SK-N-SH (cell line): ENCODE measurements around the gene MGAT5B. TPM values are rescaled to one million over a fixed set of nuclear protein-coding genes. Genes with fewer than 3 reads are reported as not detected.

Experiments
- CTCF ChIA-PET: fragments of 300-600, 350-600 bp; formaldehyde crosslinking; extraction: SDS; loops from one replicate; lab custom pipeline; 2021; lab: Yijun Ruan, JAX
- POLR2A ChIA-PET: fragments of 350-600 bp; sonication (Branson Sonifier 250); formaldehyde crosslinking; extraction: SDS; loops from one replicate; lab custom pipeline; 2020; ENCODE audit warnings: antibody characterized with exemption, inconsistent platforms; lab: Yijun Ruan, JAX
- DNase-seq: peaks from one replicate; pipeline ENCODE4 v3.0.0; 2012
- H2AFZ ChIP-seq: fragments of 200-600 bp; sonication (generic); 2 replicates; pipeline ENCODE4 v1.8.1; 2016; ENCODE audit warnings: antibody characterized with exemption, mild to moderate bottlenecking, low read depth
- H3F3A ChIP-seq: fragments of 200-600 bp; sonication (generic); replicated peaks from 2 replicates; pipeline ENCODE3; 2016; ENCODE audit warnings: antibody characterized with exemption, mild to moderate bottlenecking; ENCODE audit not compliant: insufficient read depth
- H3K27ac ChIP-seq, 2 experiments: fragments of 200-500 bp in 1 of 2; fragments of 200-600 bp in 1 of 2; sonication (Bioruptor generic) in 1 of 2; sonication (generic), shearing (Covaris generic) in 1 of 2; 2 replicates each; pipeline versions ENCODE4 v1.5.1 to v1.6.1; 2014 to 2016; ENCODE audit warnings: low read depth in 2 of 2, inconsistent platforms in 1 of 2, low read length in 1 of 2, mild to moderate bottlenecking in 1 of 2, mixed read lengths in 1 of 2
- H3K27me3 ChIP-seq: fragments of 200-600 bp; sonication (generic), shearing (Covaris generic); 2 replicates; pipeline ENCODE4 v1.6.1; 2016; ENCODE audit warnings: mixed run types; ENCODE audit not compliant: insufficient read depth
- H3K36me3 ChIP-seq, 2 experiments: fragments of 200-500 bp in 1 of 2; fragments of 200-600 bp in 1 of 2; sonication (Bioruptor generic) in 1 of 2; sonication (generic) in 1 of 2; replicated peaks in 1 of 2; 2 replicates each; pipeline versions ENCODE3 to v1.5.1; 2014 to 2016; ENCODE audit warnings: low read length in 1 of 2, mild to moderate bottlenecking in 1 of 2; ENCODE audit not compliant: insufficient read depth in 2 of 2, control insufficient read depth in 1 of 2
- H3K4me1 ChIP-seq, 2 experiments: fragments of 200-500 bp in 1 of 2; fragments of 200-600 bp in 1 of 2; sonication (Bioruptor generic) in 1 of 2; sonication (generic), shearing (Covaris generic) in 1 of 2; 2 replicates each; pipeline versions ENCODE4 v1.5.1 to v1.6.1; 2014 to 2016; ENCODE audit warnings: low read depth in 1 of 2, low read length in 1 of 2, mixed run types in 1 of 2; ENCODE audit not compliant: insufficient read depth in 2 of 2, control insufficient read depth in 1 of 2
- H3K4me2 ChIP-seq: fragments of 200-600 bp; sonication (generic), shearing (Covaris generic); 2 replicates; pipeline ENCODE4 v1.6.1; 2017; ENCODE audit warnings: mixed run types
- H3K4me3 ChIP-seq, 2 experiments: fragments of 200-500 bp in 1 of 2; fragments of 200-600 bp in 1 of 2; sonication (Bioruptor generic) in 1 of 2; sonication (generic), shearing (Covaris generic) in 1 of 2; 2 replicates each; pipeline versions ENCODE4 v1.5.1 to v1.8.1; 2014 to 2016; ENCODE audit warnings: low read depth in 2 of 2, inconsistent platforms in 1 of 2, low read length in 1 of 2, mild to moderate bottlenecking in 1 of 2, mixed read lengths in 1 of 2, moderate library complexity in 1 of 2
- H3K79me2 ChIP-seq: fragments of 200-600 bp; sonication (generic); 2 replicates; pipeline ENCODE4 v1.8.1; 2017; ENCODE audit warnings: mild to moderate bottlenecking; ENCODE audit not compliant: insufficient read depth
- H3K9ac ChIP-seq: fragments of 200-600 bp; sonication (generic); 2 replicates; pipeline ENCODE4 v1.6.1; 2017; ENCODE audit warnings: mixed run types
- H3K9me2 ChIP-seq: fragments of 200-600 bp; sonication (generic); 2 replicates; pipeline ENCODE4 v1.6.1; 2017; ENCODE audit warnings: mixed run types
- H3K9me3 ChIP-seq: fragments of 200-600 bp; sonication (generic); 2 replicates; pipeline ENCODE4 v1.6.1; 2017; ENCODE audit warnings: mixed run types, mild to moderate bottlenecking, moderate library complexity
- H4K20me1 ChIP-seq: fragments of 200-600 bp; sonication (generic); 2 replicates; pipeline ENCODE4 v1.6.1; 2017; ENCODE audit warnings: mild to moderate bottlenecking, mixed run types; ENCODE audit not compliant: insufficient read depth
- GATA2 ChIP-seq: sonication (generic); formaldehyde crosslinking; IDR thresholded peaks from 2 replicates; pipeline ENCODE4 v1.5.0; 2020; ENCODE audit warnings: mild to moderate bottlenecking, missing genetic modification reagents
- MEF2A ChIP-seq: IDR thresholded peaks from 2 replicates; pipeline ENCODE4 v1.4.0; 2012; ENCODE audit warnings: low read depth, borderline replicate concordance
- MXI1 ChIP-seq: IDR thresholded peaks from 2 replicates; pipeline ENCODE4 v1.6.1; 2012; ENCODE audit warnings: mild to moderate bottlenecking, low read depth, low read length, improper control_type of control experiment
- POLR2AphosphoS5 ChIP-seq: IDR thresholded peaks from 2 replicates; pipeline ENCODE4 v1.6.1; 2012; ENCODE audit warnings: low read depth, low read length
- RCOR1 ChIP-seq: fragments of 150-350 bp; IDR thresholded peaks from 2 replicates; pipeline ENCODE4 v1.6.1; 2017; ENCODE audit warnings: antibody characterized with exemption, low read length
- RFX5 ChIP-seq: IDR thresholded peaks from 2 replicates; pipeline ENCODE4 v1.6.1; 2012; ENCODE audit warnings: mild to moderate bottlenecking, improper control_type of control experiment, low read length
- SIN3A ChIP-seq: IDR thresholded peaks from 2 replicates; pipeline ENCODE4 v1.6.1; 2012; ENCODE audit warnings: low read depth, mild to moderate bottlenecking, low read length, moderate library complexity, borderline replicate concordance
- SMC3 ChIP-seq: IDR thresholded peaks from 2 replicates; pipeline ENCODE4 v1.6.1; 2012; ENCODE audit warnings: low read depth, low read length, improper control_type of control experiment
- TAF1 ChIP-seq: IDR thresholded peaks from 2 replicates; pipeline ENCODE4 v1.6.1; 2012; ENCODE audit warnings: low read depth, mild to moderate bottlenecking, low read length, moderate library complexity, borderline replicate concordance
- YY1 ChIP-seq: IDR thresholded peaks from 2 replicates; pipeline ENCODE4 v1.4.0; 2012; ENCODE audit warnings: low read depth, mild to moderate bottlenecking
- WGBS: methylation state at CpG from one replicate; pipeline ENCODE4 v1.1.6; 2017; ENCODE audit warnings: low lambda C conversion rate; 5-methylcytosine and 5-hydroxymethylcytosine counted together
- polyA plus RNA-seq, 3 experiments: library from polyadenylated mRNA; depleted of rRNA; stranded (reverse); fragments of >200 nt; gene quantifications; 2 replicates each; pipeline ENCODE4 v1.2.3, GENCODE V29; 2012
- TF ChIP-seq, protein P1 (sequence below): fragments of 200-600 bp; sonication (generic); IDR thresholded peaks from 2 replicates; pipeline ENCODE4 v1.6.1; 2017; ENCODE audit warnings: antibody characterized with exemption, mild to moderate bottlenecking, moderate library complexity
- TF ChIP-seq, protein P2 (sequence below): IDR thresholded peaks from 2 replicates; pipeline ENCODE4 v1.6.1; 2012; ENCODE audit warnings: mild to moderate bottlenecking, low read depth, low read length, moderate library complexity
- TF ChIP-seq, protein P3 (sequence below): fragments of 150-350 bp; IDR thresholded peaks from 2 replicates; pipeline ENCODE4 v1.6.1; 2016; ENCODE audit warnings: mild to moderate bottlenecking, low read depth, low read length
- TF ChIP-seq, protein P4 (sequence below): IDR thresholded peaks from 2 replicates; pipeline ENCODE4 v1.4.0; 2012; ENCODE audit warnings: low read depth
- TF ChIP-seq, protein P5 (sequence below): fragments of 150-350 bp; IDR thresholded peaks from 2 replicates; pipeline ENCODE4 v1.6.1; 2017; ENCODE audit warnings: antibody characterized with exemption, low read length, low read depth, borderline replicate concordance

MGAT5B gene
- polyA plus RNA-seq, 1 of the 3 experiments (the other 2 are of a cell fraction): 13.8 TPM

DNA sequence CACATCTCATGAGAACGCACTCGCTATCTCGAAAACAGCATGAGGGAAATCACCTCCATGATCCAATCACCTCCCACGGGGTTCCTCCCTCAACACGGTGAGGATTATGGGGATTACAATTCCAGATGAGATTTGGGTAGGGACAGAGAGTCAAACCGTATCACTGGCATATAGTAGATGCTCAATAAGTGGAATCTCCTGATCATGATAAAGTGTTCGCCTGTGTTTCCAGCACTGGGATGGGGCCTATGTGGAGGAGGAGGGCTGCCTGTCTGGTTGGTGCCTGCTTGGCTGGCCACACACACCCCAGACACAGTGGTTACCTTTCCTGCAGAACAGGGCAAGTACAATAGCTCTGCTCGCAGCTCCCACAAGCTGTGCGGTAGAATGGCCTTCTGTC, 6.1 kb upstream of the MGAT5B start:
- Histone ChIP-seq H3K4me2 (no peak overlapping the region), H4K20me1 (no peaks in the 10 kb centered on the region), H3K4me3 (no peak overlapping the region), H3K9me3 (no peaks in the 10 kb centered on the region), H3K27ac (no peak overlapping the region), H3K9me2 (no peaks in the 10 kb centered on the region), H2AFZ (no peak overlapping the region), H3K9ac (no peak overlapping the region), H3K36me3 (no peaks in the 10 kb centered on the region), H3K79me2 (no peaks in the 10 kb centered on the region), H3K27me3 (no peaks in the 10 kb centered on the region), H3K4me1 (peaks cover 0 to 6% of the 10 kb centered on the region in 2 experiments; a peak in 3 of 4 replicates), H3F3A (peaks cover 8% of the 10 kb centered on the region)
- POLR2A ChIA-PET: no interaction called here
- TF ChIP-seq MEF2A (no peak), TAF1 (no peak), RCOR1 (no peak), GATA2 (CRISPR knock-in tag) (no peak), RFX5 (no peak)
- TF ChIP-seq, protein P1, sequence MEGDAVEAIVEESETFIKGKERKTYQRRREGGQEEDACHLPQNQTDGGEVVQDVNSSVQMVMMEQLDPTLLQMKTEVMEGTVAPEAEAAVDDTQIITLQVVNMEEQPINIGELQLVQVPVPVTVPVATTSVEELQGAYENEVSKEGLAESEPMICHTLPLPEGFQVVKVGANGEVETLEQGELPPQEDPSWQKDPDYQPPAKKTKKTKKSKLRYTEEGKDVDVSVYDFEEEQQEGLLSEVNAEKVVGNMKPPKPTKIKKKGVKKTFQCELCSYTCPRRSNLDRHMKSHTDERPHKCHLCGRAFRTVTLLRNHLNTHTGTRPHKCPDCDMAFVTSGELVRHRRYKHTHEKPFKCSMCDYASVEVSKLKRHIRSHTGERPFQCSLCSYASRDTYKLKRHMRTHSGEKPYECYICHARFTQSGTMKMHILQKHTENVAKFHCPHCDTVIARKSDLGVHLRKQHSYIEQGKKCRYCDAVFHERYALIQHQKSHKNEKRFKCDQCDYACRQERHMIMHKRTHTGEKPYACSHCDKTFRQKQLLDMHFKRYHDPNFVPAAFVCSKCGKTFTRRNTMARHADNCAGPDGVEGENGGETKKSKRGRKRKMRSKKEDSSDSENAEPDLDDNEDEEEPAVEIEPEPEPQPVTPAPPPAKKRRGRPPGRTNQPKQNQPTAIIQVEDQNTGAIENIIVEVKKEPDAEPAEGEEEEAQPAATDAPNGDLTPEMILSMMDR: no peak
- TF ChIP-seq, all 33 proteins: peak for 0
- no peak for DNase-seq
- WGBS: 85% methylated on average over 9 of the region's 9 CpGs
- CTCF ChIA-PET: interaction anchor here (0.9 to 12.2 kb wide), 4 partner anchors 10 to 385 kb away, joined by 3 to 594 read pairs (median 6); no protein-coding TSS in a partner anchor

DNA sequence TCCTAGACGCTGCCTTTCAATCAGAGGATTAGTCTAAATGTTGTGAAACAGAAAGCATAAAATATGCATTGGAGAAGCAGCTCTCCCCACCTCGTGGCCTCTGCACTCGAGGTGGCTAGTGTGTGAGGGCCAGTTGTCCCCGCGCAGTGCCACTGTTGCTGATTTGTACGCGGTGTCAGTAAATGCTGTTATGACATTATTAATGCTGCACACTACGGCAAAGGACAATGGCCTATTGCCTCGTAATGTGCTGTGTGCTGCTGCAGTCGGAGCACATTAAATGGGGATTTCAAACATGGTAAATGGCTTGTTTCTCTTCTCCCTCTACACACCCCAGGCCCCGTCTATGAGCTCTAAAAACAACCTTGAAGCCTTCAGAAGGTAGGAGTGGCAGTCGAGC, 5.7 kb upstream of the MGAT5B start:
- no peak overlapping the region for H2AFZ ChIP-seq
- H3K27ac ChIP-seq: no peak overlapping the region
- no peaks in the 10 kb centered on the region for H3K9me3 ChIP-seq
- POLR2A ChIA-PET: no interaction called here
- H3K4me2 ChIP-seq: no peak overlapping the region
- TF ChIP-seq, protein P2, sequence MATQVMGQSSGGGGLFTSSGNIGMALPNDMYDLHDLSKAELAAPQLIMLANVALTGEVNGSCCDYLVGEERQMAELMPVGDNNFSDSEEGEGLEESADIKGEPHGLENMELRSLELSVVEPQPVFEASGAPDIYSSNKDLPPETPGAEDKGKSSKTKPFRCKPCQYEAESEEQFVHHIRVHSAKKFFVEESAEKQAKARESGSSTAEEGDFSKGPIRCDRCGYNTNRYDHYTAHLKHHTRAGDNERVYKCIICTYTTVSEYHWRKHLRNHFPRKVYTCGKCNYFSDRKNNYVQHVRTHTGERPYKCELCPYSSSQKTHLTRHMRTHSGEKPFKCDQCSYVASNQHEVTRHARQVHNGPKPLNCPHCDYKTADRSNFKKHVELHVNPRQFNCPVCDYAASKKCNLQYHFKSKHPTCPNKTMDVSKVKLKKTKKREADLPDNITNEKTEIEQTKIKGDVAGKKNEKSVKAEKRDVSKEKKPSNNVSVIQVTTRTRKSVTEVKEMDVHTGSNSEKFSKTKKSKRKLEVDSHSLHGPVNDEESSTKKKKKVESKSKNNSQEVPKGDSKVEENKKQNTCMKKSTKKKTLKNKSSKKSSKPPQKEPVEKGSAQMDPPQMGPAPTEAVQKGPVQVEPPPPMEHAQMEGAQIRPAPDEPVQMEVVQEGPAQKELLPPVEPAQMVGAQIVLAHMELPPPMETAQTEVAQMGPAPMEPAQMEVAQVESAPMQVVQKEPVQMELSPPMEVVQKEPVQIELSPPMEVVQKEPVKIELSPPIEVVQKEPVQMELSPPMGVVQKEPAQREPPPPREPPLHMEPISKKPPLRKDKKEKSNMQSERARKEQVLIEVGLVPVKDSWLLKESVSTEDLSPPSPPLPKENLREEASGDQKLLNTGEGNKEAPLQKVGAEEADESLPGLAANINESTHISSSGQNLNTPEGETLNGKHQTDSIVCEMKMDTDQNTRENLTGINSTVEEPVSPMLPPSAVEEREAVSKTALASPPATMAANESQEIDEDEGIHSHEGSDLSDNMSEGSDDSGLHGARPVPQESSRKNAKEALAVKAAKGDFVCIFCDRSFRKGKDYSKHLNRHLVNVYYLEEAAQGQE: no peak
- no peak for TF ChIP-seq SMC3
- TF ChIP-seq YY1: no peak
- TF ChIP-seq, protein P3, sequence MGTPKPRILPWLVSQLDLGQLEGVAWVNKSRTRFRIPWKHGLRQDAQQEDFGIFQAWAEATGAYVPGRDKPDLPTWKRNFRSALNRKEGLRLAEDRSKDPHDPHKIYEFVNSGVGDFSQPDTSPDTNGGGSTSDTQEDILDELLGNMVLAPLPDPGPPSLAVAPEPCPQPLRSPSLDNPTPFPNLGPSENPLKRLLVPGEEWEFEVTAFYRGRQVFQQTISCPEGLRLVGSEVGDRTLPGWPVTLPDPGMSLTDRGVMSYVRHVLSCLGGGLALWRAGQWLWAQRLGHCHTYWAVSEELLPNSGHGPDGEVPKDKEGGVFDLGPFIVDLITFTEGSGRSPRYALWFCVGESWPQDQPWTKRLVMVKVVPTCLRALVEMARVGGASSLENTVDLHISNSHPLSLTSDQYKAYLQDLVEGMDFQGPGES: no peak
- TF ChIP-seq MXI1: no peak
- TF ChIP-seq, protein P4, sequence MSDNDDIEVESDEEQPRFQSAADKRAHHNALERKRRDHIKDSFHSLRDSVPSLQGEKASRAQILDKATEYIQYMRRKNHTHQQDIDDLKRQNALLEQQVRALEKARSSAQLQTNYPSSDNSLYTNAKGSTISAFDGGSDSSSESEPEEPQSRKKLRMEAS: no peak
- TF ChIP-seq, protein P5, sequence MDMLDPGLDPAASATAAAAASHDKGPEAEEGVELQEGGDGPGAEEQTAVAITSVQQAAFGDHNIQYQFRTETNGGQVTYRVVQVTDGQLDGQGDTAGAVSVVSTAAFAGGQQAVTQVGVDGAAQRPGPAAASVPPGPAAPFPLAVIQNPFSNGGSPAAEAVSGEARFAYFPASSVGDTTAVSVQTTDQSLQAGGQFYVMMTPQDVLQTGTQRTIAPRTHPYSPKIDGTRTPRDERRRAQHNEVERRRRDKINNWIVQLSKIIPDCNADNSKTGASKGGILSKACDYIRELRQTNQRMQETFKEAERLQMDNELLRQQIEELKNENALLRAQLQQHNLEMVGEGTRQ: no peak
- no peak for TF ChIP-seq SIN3A
- no peak for TF ChIP-seq POLR2AphosphoS5
- TF ChIP-seq, all 33 proteins: peak for 0
- CTCF ChIA-PET: interaction anchor here (0.9 to 12.2 kb wide), 4 partner anchors 10 to 385 kb away, joined by 3 to 594 read pairs (median 6); no protein-coding TSS in a partner anchor
- Histone ChIP-seq H3K36me3 (no peaks in the 10 kb centered on the region), H3K9me2 (no peaks in the 10 kb centered on the region), H4K20me1 (no peaks in the 10 kb centered on the region), H3K4me1 (peaks cover 1 to 11% of the 10 kb centered on the region in 2 experiments; a peak in 3 of 4 replicates), H3K4me3 (no peak overlapping the region), H3K27me3 (no peaks in the 10 kb centered on the region), H3K9ac (no peak overlapping the region), H3F3A (peaks cover 12% of the 10 kb centered on the region), H3K79me2 (no peaks in the 10 kb centered on the region)
- no peak for DNase-seq
- WGBS: 80% methylated on average over 12 of the region's 12 CpGs
